B cell (primary cell): Measurements from ENCODE around the gene MYRFL. TPM values are rescaled to one million over a fixed set of nuclear protein-coding genes. Genes with fewer than 3 reads are reported as not detected.
"Not testable (repeated sequence)": the region's sequence is repeated elsewhere in the genome, so short reads cannot be mapped to it uniquely, and the experiment has no call there.

Experiments used
- ATAC-seq: fragments of 200-7000 bp; cut with Tn5 transposase; one replicate; pipeline ENCODE4 v1.10.0; 2021; ENCODE audit warnings: low read depth, mild to moderate bottlenecking, moderate number of reproducible peaks, moderate library complexity
- CTCF ChIA-PET: fragments of 350-600 bp; sonication (Branson Sonifier 250); formaldehyde crosslinking; loops from one replicate; lab custom pipeline; 2021; ENCODE audit warnings: antibody characterized with exemption, inconsistent platforms; lab: Charles Lee
- POLR2A ChIA-PET: fragments of 350-600 bp; sonication (Branson Sonifier 250); formaldehyde crosslinking; loops from one replicate; lab custom pipeline; 2021; ENCODE audit warnings: antibody characterized with exemption; lab: Charles Lee
- DNase-seq: peaks from one replicate; pipeline ENCODE4 v3.0.0; 2013
- H2AFZ ChIP-seq: 2 replicates; pipeline ENCODE4 v1.6.1; 2012; ENCODE audit warnings: mild to moderate bottlenecking, low read depth, low read length; ENCODE audit not compliant: insufficient read depth, poor library complexity, severe bottlenecking
- H3K27ac ChIP-seq, 2 donors: 1 replicate in 1 of 2; 2 replicates in 1 of 2; pipeline ENCODE4 v1.5.1; 2012 to 2013; ENCODE audit warnings: low read length in 2 of 2, mild to moderate bottlenecking in 2 of 2, moderate library complexity in 1 of 2
- H3K27me3 ChIP-seq, 4 experiments: fragments of 200-600 bp in 1 of 4; sonication (generic) in 1 of 4; replicated peaks in 1 of 4; 1 replicate in 2 of 4; 2 replicates in 2 of 4; pipeline versions ENCODE4 v1.6.1 to v1.7.0; 2013 to 2016; ENCODE audit warnings: low read length in 3 of 4, mild to moderate bottlenecking in 2 of 4, mixed read lengths in 1 of 4, moderate library complexity in 1 of 4; ENCODE audit not compliant: insufficient read depth in 4 of 4, control insufficient read depth in 3 of 4; ENCODE audit errors: control extremely low read depth in 1 of 4
- H3K36me3 ChIP-seq, 2 experiments: replicated peaks in 1 of 2; 1 replicate in 1 of 2; 2 replicates in 1 of 2; pipeline versions ENCODE4 v1.6.1 to v1.7.1; 2013; ENCODE audit warnings: low read length in 1 of 2; ENCODE audit not compliant: insufficient read depth in 2 of 2, control insufficient read depth in 1 of 2; ENCODE audit errors: control extremely low read depth in 1 of 2, extremely low read depth in 1 of 2
- H3K4me1 ChIP-seq, 2 donors: fragments of 200-600 bp in 1 of 2; sonication (generic) in 1 of 2; 1 replicate in 1 of 2; 2 replicates in 1 of 2; pipeline versions ENCODE4 v1.5.1 to v1.6.1; 2013 to 2017; ENCODE audit warnings: low read length in 2 of 2; ENCODE audit not compliant: control insufficient read depth in 2 of 2, insufficient read depth in 2 of 2
- H3K4me2 ChIP-seq: replicated peaks from 2 replicates; pipeline ENCODE3; 2012; ENCODE audit warnings: mild to moderate bottlenecking, low read depth, low read length; ENCODE audit not compliant: poor library complexity, severe bottlenecking
- H3K4me3 ChIP-seq, 5 experiments: fragments of 200-600 bp in 1 of 5; sonication (generic) in 1 of 5; 1 replicate in 3 of 5; 2 replicates in 2 of 5; pipeline versions ENCODE4 v1.5.1 to v1.7.0; 2011 to 2016; ENCODE audit warnings: low read length in 4 of 5, mild to moderate bottlenecking in 4 of 5, low read depth in 2 of 5, control low read depth in 1 of 5, moderate library complexity in 1 of 5; ENCODE audit not compliant: insufficient read depth in 1 of 5; ENCODE audit errors: control extremely low read depth in 1 of 5, extremely low read depth in 1 of 5
- H3K79me2 ChIP-seq: fragments of 200-600 bp; sonication (generic); one replicate; pipeline ENCODE4 v1.6.0; 2016; ENCODE audit warnings: low read length; ENCODE audit not compliant: control insufficient read depth, insufficient read depth
- H3K9ac ChIP-seq: fragments of 200-600 bp; sonication (generic); 2 replicates; pipeline ENCODE4 v1.6.1; 2017; ENCODE audit warnings: mild to moderate bottlenecking, low read length, moderate library complexity
- H3K9me3 ChIP-seq, 3 donors: one replicate each; pipeline versions ENCODE4 v1.6.1 to v1.7.1; 2013; ENCODE audit warnings: low read length in 2 of 3; ENCODE audit not compliant: control insufficient read depth in 2 of 3, insufficient read depth in 1 of 3; ENCODE audit errors: control extremely low read depth in 1 of 3
- H4K20me1 ChIP-seq: 2 replicates; pipeline ENCODE4 v1.6.0; 2012; ENCODE audit warnings: mild to moderate bottlenecking, low read length; ENCODE audit not compliant: insufficient read depth, control insufficient read depth, poor library complexity, severe bottlenecking
- H3K27ac Mint-ChIP-seq: one replicate; pipeline ENCODE4 v1.8.0; 2021; ENCODE audit warnings: mixed read lengths
- H3K27me3 Mint-ChIP-seq: one replicate; pipeline ENCODE4 v1.8.0; 2021; ENCODE audit warnings: mixed read lengths
- H3K4me1 Mint-ChIP-seq: one replicate; pipeline ENCODE4 v1.8.0; 2021; ENCODE audit warnings: mixed read lengths
- H3K4me3 Mint-ChIP-seq: one replicate; pipeline ENCODE4 v1.8.0; 2021; ENCODE audit warnings: mixed read lengths
- H3K9me3 Mint-ChIP-seq: one replicate; pipeline ENCODE4 v1.8.0; 2022; ENCODE audit warnings: mixed read lengths; ENCODE audit not compliant: insufficient read depth
- EZH2 ChIP-seq: IDR thresholded peaks from 2 replicates; pipeline ENCODE4 v1.6.1; 2012; ENCODE audit warnings: borderline replicate concordance, low read depth, mild to moderate bottlenecking, moderate library complexity, low read length; ENCODE audit not compliant: insufficient read depth, poor library complexity, severe bottlenecking
- WGBS: methylation state at CpG from one replicate; pipeline ENCODE4 v1.1.5; 2013; ENCODE audit warnings: missing lambda C conversion rate; ENCODE audit not compliant: insufficient coverage; 5-methylcytosine and 5-hydroxymethylcytosine counted together
- intact Hi-C: fragments of 100-400 bp; cut with micrococcal nuclease; formaldehyde crosslinking; loops from one replicate; pipeline ENCODE4 v1.10.0; 2022
- polyA plus RNA-seq: library from polyadenylated mRNA; depleted of rRNA; stranded (reverse); fragments of >200 nt; gene quantifications from 2 replicates; pipeline ENCODE4 v1.2.3, GENCODE V29; 2012
- total RNA-seq, 2 donors: library from RNA; stranded (reverse); fragments of 120-200 nt in 1 of 2; gene quantifications; 1 replicate in 1 of 2; 2 replicates in 1 of 2; pipeline versions ENCODE4 v1.2.3 to v1.2.4, GENCODE V29; 2013 to 2022
- TF ChIP-seq, protein P1 (sequence below): fragments of 200-600 bp; IDR thresholded peaks from one replicate; pipeline ENCODE4 v1.8.0; 2022; ENCODE audit warnings: antibody characterized with exemption, mild to moderate bottlenecking

MYRFL gene
- total and polyA plus RNA-seq, 2 donors (not counting 1 experiment from before 2014, with no cell fraction given) = 0.28 TPM; not detected in 1

DNA sequence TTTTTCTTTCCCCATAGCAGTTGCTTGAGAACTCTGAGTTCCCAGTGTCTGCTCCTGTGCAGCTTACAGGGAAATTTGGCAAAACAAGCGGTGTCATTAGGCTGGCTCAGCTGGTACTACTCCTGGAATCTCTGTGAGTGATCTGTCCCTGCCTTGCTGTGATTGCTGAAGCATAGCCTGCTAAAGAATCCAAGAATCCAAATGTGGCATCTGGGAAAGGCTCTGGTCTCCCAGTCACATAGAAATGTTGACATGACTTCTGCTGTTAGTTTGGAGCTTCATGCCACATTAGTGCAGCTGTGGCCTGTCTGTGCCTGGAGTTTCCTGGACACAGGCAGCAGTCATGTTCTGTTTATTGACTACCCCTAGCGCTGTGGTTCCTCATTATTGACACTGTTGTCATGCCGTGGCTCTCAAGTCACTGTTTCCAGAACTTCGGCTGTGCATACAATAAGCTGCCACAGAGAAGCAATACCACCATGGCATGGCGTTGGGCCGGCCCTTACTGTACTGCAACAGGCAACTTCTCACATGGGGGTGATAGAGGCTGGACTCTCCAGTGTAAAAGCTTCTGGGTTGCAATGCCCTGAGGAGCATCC lies 166.8 kb downstream of the MYRFL start:
- Mint-ChIP-seq H3K9me3 (no peaks in the 10 kb centered on the region), H3K27ac (no peak overlapping the region), H3K4me3 (no peak overlapping the region), H3K4me1 (no peaks in the 10 kb centered on the region), H3K27me3 (peaks cover 3% of the 10 kb centered on the region)
- H2AFZ ChIP-seq = no peak overlapping the region
- H3K79me2 ChIP-seq = no peaks in the 10 kb centered on the region
- peaks cover 0 to 3% (median 1%) of the 10 kb centered on the region in 4 experiments for H3K27me3 ChIP-seq
- H3K4me3 ChIP-seq = no peak overlapping the region
- ChIA-PET CTCF (no interaction called here), POLR2A (no interaction called here)
- TF ChIP-seq EZH2 = no peak
- TF ChIP-seq, protein P1, sequence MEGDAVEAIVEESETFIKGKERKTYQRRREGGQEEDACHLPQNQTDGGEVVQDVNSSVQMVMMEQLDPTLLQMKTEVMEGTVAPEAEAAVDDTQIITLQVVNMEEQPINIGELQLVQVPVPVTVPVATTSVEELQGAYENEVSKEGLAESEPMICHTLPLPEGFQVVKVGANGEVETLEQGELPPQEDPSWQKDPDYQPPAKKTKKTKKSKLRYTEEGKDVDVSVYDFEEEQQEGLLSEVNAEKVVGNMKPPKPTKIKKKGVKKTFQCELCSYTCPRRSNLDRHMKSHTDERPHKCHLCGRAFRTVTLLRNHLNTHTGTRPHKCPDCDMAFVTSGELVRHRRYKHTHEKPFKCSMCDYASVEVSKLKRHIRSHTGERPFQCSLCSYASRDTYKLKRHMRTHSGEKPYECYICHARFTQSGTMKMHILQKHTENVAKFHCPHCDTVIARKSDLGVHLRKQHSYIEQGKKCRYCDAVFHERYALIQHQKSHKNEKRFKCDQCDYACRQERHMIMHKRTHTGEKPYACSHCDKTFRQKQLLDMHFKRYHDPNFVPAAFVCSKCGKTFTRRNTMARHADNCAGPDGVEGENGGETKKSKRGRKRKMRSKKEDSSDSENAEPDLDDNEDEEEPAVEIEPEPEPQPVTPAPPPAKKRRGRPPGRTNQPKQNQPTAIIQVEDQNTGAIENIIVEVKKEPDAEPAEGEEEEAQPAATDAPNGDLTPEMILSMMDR = no peak
- H3K4me2 ChIP-seq = no peak overlapping the region
- H3K4me1 ChIP-seq = no peaks in the 10 kb centered on the region
- H3K9me3 ChIP-seq = peaks cover 0 to 2% (median 0%) of the 10 kb centered on the region in 3 donors
- 95% methylated on average over 6 of the region's 6 CpGs for WGBS
- intact Hi-C loops = no loop called here
- H4K20me1 ChIP-seq = no peaks in the 10 kb centered on the region
- H3K36me3 ChIP-seq = no peaks in the 10 kb centered on the region
- H3K27ac ChIP-seq = no peak overlapping the region
- no peak overlapping the region for H3K9ac ChIP-seq
- no peak for ATAC-seq
- no peak for DNase-seq

DNA sequence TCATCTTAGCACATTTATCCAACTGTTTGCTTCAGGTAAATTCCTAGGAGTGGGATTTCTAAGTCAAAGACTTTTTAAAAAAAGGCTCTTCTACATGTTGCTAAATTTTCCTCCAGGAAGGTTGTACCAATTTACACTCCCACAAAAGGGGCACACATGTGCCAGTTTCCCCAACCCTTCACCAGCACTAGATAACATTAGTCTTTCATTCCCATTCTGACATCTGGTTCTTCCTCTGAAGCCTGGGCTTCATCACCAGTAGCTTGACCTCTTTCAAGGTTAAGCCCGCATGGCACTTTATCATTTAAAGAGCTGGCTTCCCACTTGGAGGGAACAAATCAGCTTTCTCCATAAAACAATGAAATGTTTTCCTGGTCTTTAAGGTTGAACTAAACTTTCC lies 168.4 kb downstream of the MYRFL start:
- no CpG with 5 or more reads among the region's 1 CpG for WGBS
- Histone ChIP-seq H3K79me2 (no peaks in the 10 kb centered on the region), H3K4me1 (no peaks in the 10 kb centered on the region), H3K36me3 (no peaks in the 10 kb centered on the region), H4K20me1 (no peaks in the 10 kb centered on the region), H3K9ac (no peak overlapping the region), H2AFZ (no peak overlapping the region), H3K4me2 (no peak overlapping the region), H3K27ac (no peak overlapping the region), H3K4me3 (no peak overlapping the region), H3K27me3 (peaks cover 0 to 3% (median 1%) of the 10 kb centered on the region in 4 experiments), H3K9me3 (peaks cover 0 to 2% (median 0%) of the 10 kb centered on the region in 3 donors)
- POLR2A ChIA-PET = no interaction called here
- H3K9me3 Mint-ChIP-seq = no peaks in the 10 kb centered on the region
- H3K4me1 Mint-ChIP-seq = no peaks in the 10 kb centered on the region
- peaks cover 3% of the 10 kb centered on the region for H3K27me3 Mint-ChIP-seq
- no peak overlapping the region for H3K4me3 Mint-ChIP-seq
- ATAC-seq (no peak), DNase-seq (no peak)
- intact Hi-C loops = no loop called here
- H3K27ac Mint-ChIP-seq = no peak overlapping the region
- TF ChIP-seq EZH2 = no peak
- TF ChIP-seq, protein P1 = no peak
- CTCF ChIA-PET = no interaction called here

DNA sequence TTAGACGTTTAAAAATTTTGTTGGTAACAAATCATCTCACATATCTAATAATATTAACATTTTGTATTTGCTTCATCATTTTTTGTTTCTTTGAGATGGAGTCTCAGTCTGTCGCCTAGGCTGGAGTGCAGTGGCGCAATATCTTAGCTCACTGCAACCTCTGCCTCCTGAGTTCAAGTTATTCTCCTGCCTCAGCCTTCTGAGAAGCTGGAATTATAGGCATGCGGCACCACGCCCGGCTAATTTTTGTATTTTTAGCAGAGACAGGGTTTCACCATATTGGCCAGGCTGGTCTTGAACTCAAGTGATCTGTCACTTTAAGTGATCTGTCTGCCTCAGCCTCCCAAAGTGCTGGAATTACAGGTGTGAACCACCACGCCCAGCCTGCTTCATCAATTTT lies 169.1 kb downstream of the MYRFL start:
- H3K4me3 Mint-ChIP-seq, CTCF ChIA-PET, intact Hi-C loops, H3K4me1 Mint-ChIP-seq, DNase-seq, POLR2A ChIA-PET, H3K4me3 ChIP-seq, ATAC-seq, H3K27ac ChIP-seq, H3K27me3 Mint-ChIP-seq, H3K27ac Mint-ChIP-seq, H3K36me3 ChIP-seq, H3K27me3 ChIP-seq, H3K9me3 ChIP-seq, H3K9me3 Mint-ChIP-seq, H2AFZ ChIP-seq, H3K9ac ChIP-seq, H3K4me1 ChIP-seq, H3K4me2 ChIP-seq, H4K20me1 ChIP-seq, H3K79me2 ChIP-seq: not testable (repeated sequence)
- 96% methylated on average over 5 of the region's 7 CpGs for WGBS
